ENCODE data around the gene PDZK1. TPM values are rescaled to one million over a fixed set of nuclear protein-coding genes. Genes with fewer than 3 reads are reported as not detected.
"Not testable (repeated sequence)": the region's sequence is repeated elsewhere in the genome, so short reads cannot be mapped to it uniquely, and the experiment has no call there.

PDZK1 gene
- total RNA-seq, 4 donors from 2014 or later = 0.35 TPM; not detected in 3

GRCh38 chr1:145689922-145690321 is 17.2 kb downstream of the PDZK1 start:
- intact Hi-C loops (cut with DNase I; ENCODE audit: low total_unique reads) = no loop called here
- no peak for TF ChIP-seq CTCF (IDR thresholded peaks at IDR 0.05)
- no peak for TF ChIP-seq POLR2A (IDR thresholded peaks at IDR 0.05)
- Histone ChIP-seq H3K9me3 (no peaks in the 10 kb centered on the region), H3K4me3 (no peak overlapping the region), H3K27me3 (no peaks in the 10 kb centered on the region), H3K36me3 (no peaks in the 10 kb centered on the region), H3K4me1 (no peaks in the 10 kb centered on the region), H3K27ac (no peak overlapping the region)
- DNase-seq = no peak

GRCh38 chr1:145688924-145689323 is 18.2 kb downstream of the PDZK1 start:
- H3K4me1 ChIP-seq = no peaks in the 10 kb centered on the region
- no peak for DNase-seq
- no peak overlapping the region for H3K4me3 ChIP-seq
- no peak overlapping the region for H3K27ac ChIP-seq
- intact Hi-C loops (cut with DNase I; ENCODE audit: low total_unique reads) = no loop called here
- H3K9me3 ChIP-seq = no peaks in the 10 kb centered on the region
- no peaks in the 10 kb centered on the region for H3K27me3 ChIP-seq
- H3K36me3 ChIP-seq = no peaks in the 10 kb centered on the region
- TF ChIP-seq POLR2A (IDR thresholded peaks at IDR 0.05) = no peak
- no peak for TF ChIP-seq CTCF (IDR thresholded peaks at IDR 0.05)

GRCh38 chr1:145688328-145688727 is 18.8 kb downstream of the PDZK1 start:
- DNase-seq = no peak
- no peaks in the 10 kb centered on the region for H3K9me3 ChIP-seq
- intact Hi-C loops (cut with DNase I; ENCODE audit: low total_unique reads) = no loop called here
- no peak overlapping the region for H3K4me3 ChIP-seq
- TF ChIP-seq CTCF (IDR thresholded peaks at IDR 0.05) (no peak), POLR2A (IDR thresholded peaks at IDR 0.05) (no peak)
- H3K4me1 ChIP-seq = no peaks in the 10 kb centered on the region
- no peaks in the 10 kb centered on the region for H3K27me3 ChIP-seq
- no peaks in the 10 kb centered on the region for H3K36me3 ChIP-seq
- H3K27ac ChIP-seq = no peak overlapping the region

- H3K27ac ChIP-seq; H3K27me3 ChIP-seq; intact Hi-C loops (cut with DNase I; ENCODE audit: low total_unique reads); DNase-seq; H3K36me3 ChIP-seq; H3K4me1 ChIP-seq; H3K9me3 ChIP-seq; H3K4me3 ChIP-seq: not testable (repeated sequence)
Observed at GRCh38 chr1:145686078-145686477, 21.1 kb downstream of the PDZK1 start.

- H3K9me3 ChIP-seq; H3K27me3 ChIP-seq; intact Hi-C loops (cut with DNase I; ENCODE audit: low total_unique reads); DNase-seq; H3K4me3 ChIP-seq; H3K36me3 ChIP-seq; H3K4me1 ChIP-seq; H3K27ac ChIP-seq: not testable (repeated sequence)
Observed at GRCh38 chr1:145684858-145685257, 22.3 kb downstream of the PDZK1 start.

- H3K9me3 ChIP-seq; H3K36me3 ChIP-seq; H3K27ac ChIP-seq; DNase-seq; H3K27me3 ChIP-seq; H3K4me1 ChIP-seq; intact Hi-C loops (cut with DNase I; ENCODE audit: low total_unique reads); H3K4me3 ChIP-seq: not testable (repeated sequence)
Observed at GRCh38 chr1:145673217-145673616, 34.0 kb downstream of the PDZK1 start.

GRCh38 chr1:145670995-145671745 is 36.0 kb downstream of the PDZK1 start:
- intact Hi-C loops (cut with DNase I; ENCODE audit: low total_unique reads); H3K27me3 ChIP-seq; H3K4me3 ChIP-seq; H3K4me1 ChIP-seq; H3K36me3 ChIP-seq; H3K27ac ChIP-seq; DNase-seq; H3K9me3 ChIP-seq: not testable (repeated sequence)

GRCh38 chr1:145665015-145665414 is 42.2 kb downstream of the PDZK1 start:
- H3K4me3 ChIP-seq; H3K36me3 ChIP-seq; intact Hi-C loops (cut with DNase I; ENCODE audit: low total_unique reads); H3K4me1 ChIP-seq; H3K9me3 ChIP-seq; H3K27me3 ChIP-seq; H3K27ac ChIP-seq: not testable (repeated sequence)
- peak in 1 of 2 donors; percentile 18 for DNase-seq

GRCh38 chr1:145662502-145662901 is 44.7 kb downstream of the PDZK1 start:
- H3K36me3 ChIP-seq; H3K4me1 ChIP-seq; H3K9me3 ChIP-seq; DNase-seq; H3K4me3 ChIP-seq; H3K27ac ChIP-seq; H3K27me3 ChIP-seq; intact Hi-C loops (cut with DNase I; ENCODE audit: low total_unique reads): not testable (repeated sequence)

GRCh38 chr1:145656245-145656943 is 50.8 kb downstream of the PDZK1 start:
- H3K4me1 ChIP-seq; H3K4me3 ChIP-seq; H3K36me3 ChIP-seq; H3K9me3 ChIP-seq; intact Hi-C loops (cut with DNase I; ENCODE audit: low total_unique reads); DNase-seq; H3K27me3 ChIP-seq; H3K27ac ChIP-seq: not testable (repeated sequence)
